K562 (cell line): ENCODE measurements around the gene PHYKPL. TPM values are rescaled to one million over a fixed set of nuclear protein-coding genes. Genes with fewer than 3 reads are reported as not detected.

Experiments
- CBX1 ChIP-seq: sonication (generic); IDR thresholded peaks from 2 replicates; pipeline ENCODE4 v1.6.1; 2016; ENCODE audit warnings: antibody characterized with exemption, low read depth, mild to moderate bottlenecking
- CCAR2 ChIP-seq: fragments of 200-400 bp; formaldehyde crosslinking; IDR thresholded peaks from 2 replicates; pipeline ENCODE4 v1.6.1; 2017; ENCODE audit warnings: mild to moderate bottlenecking, low read depth, low read length
- CHD2 ChIP-seq: IDR thresholded peaks from 2 replicates; pipeline ENCODE4 v1.6.1; 2011; ENCODE audit warnings: low read depth, low read length
- CREB3 ChIP-seq: fragments of 450-650 bp; conservative IDR thresholded peaks from 2 replicates; pipeline ENCODE4 v1.6.1; 2016; ENCODE audit warnings: missing genetic modification characterization, low read depth, mild to moderate bottlenecking, missing compliant biosample characterization, moderate library complexity
- FUS ChIP-seq: fragments of 200-400 bp; formaldehyde crosslinking; optimal IDR thresholded peaks from 2 replicates; pipeline ENCODE3; 2017; ENCODE audit warnings: low read depth, low read length
- MXD1 ChIP-seq: fragments of 250-450 bp; sonication (Bioruptor Pico); IDR thresholded peaks from 2 replicates; pipeline ENCODE4 v1.8.0; 2021; ENCODE audit warnings: borderline replicate concordance, mild to moderate bottlenecking, moderate library complexity; ENCODE audit not compliant: poor library complexity, severe bottlenecking
- RBM14 ChIP-seq: fragments of 200-400 bp; formaldehyde crosslinking; IDR thresholded peaks from 2 replicates; pipeline ENCODE4 v1.6.1; 2018; ENCODE audit warnings: low read depth, mild to moderate bottlenecking, low read length, moderate library complexity, borderline replicate concordance; ENCODE audit not compliant: insufficient read depth
- RNF219 ChIP-seq: fragments of 250-450 bp; sonication (Bioruptor Pico); IDR thresholded peaks from 2 replicates; pipeline ENCODE4 v1.5.0; 2022; ENCODE audit warnings: mild to moderate bottlenecking
- RUNX1 ChIP-seq: sonication (generic); IDR thresholded peaks from 2 replicates; pipeline ENCODE4 v1.6.1; 2016; ENCODE audit warnings: antibody characterized with exemption, low read depth
- SMC3 ChIP-seq: conservative IDR thresholded peaks from 2 replicates; pipeline ENCODE4 v1.6.1; 2011; ENCODE audit warnings: low read depth, low read length, improper control_type of control experiment; ENCODE audit not compliant: insufficient read depth
- SREBF2 ChIP-seq: sonication (generic); formaldehyde crosslinking; IDR thresholded peaks from 2 replicates; pipeline ENCODE4 v1.4.0; 2020; ENCODE audit warnings: mild to moderate bottlenecking, missing genetic modification reagents
- TEAD4 ChIP-seq, 2 experiments: sonication (generic) in 1 of 2; formaldehyde crosslinking in 1 of 2; IDR thresholded peaks; 2 replicates each; pipeline versions ENCODE4 v1.6.1 to v1.8.0; 2012 to 2022; ENCODE audit warnings: borderline replicate concordance in 1 of 2, inconsistent platforms in 1 of 2, low read length in 1 of 2, mild to moderate bottlenecking in 1 of 2, missing genetic modification reagents in 1 of 2
- ZNF395 ChIP-seq: fragments of 200-800 bp; sonication (Bioruptor generic); IDR thresholded peaks from 2 replicates; pipeline ENCODE4 v1.6.1; 2017; ENCODE audit warnings: missing genetic modification characterization, missing compliant biosample characterization
- polyA plus RNA-seq, 8 experiments: library from polyadenylated mRNA; depleted of rRNA in 4 of 8; stranded (reverse) in 5 of 8; unstranded in 3 of 8; fragments of >200 nt; fragmentation: Nextera tagmentation in 2 of 8; fragmentation: Illumina TruSeq in 1 of 8; extraction: Ambion mirVana in 2 of 8; extraction: Trizol in 1 of 8; gene quantifications; 2 replicates each; pipeline versions ENCODE4 v1.2.1 to v1.2.3, GENCODE V29; 2011 to 2014; ENCODE audit warnings: inconsistent platforms in 1 of 8, missing spikeins in 1 of 8
- total RNA-seq, 7 experiments: library from RNA; depleted of rRNA in 6 of 7; stranded (reverse); fragments of >200 nt in 6 of 7; fragmentation: Illumina TruSeq in 2 of 7; extraction: Trizol in 2 of 7; gene quantifications; 2 replicates each; pipeline versions ENCODE4 v1.2.1 to v1.2.3, GENCODE V29; 2011 to 2021; ENCODE audit warnings: low replicate concordance in 1 of 7
- TF ChIP-seq, protein P1 (sequence below): IDR thresholded peaks from 3 replicates; pipeline ENCODE4 v1.6.1; 2011; ENCODE audit warnings: borderline replicate concordance, mild to moderate bottlenecking, moderate library complexity; ENCODE audit not compliant: insufficient read length; ENCODE audit errors: extremely low read depth

The PHYKPL gene
- total and polyA plus RNA-seq, 9 of the 15 experiments (the other 6 are each of a cell fraction or from before 2014, with no cell fraction given): 4.7 to 34.7 (median 18.6) TPM

DNA sequence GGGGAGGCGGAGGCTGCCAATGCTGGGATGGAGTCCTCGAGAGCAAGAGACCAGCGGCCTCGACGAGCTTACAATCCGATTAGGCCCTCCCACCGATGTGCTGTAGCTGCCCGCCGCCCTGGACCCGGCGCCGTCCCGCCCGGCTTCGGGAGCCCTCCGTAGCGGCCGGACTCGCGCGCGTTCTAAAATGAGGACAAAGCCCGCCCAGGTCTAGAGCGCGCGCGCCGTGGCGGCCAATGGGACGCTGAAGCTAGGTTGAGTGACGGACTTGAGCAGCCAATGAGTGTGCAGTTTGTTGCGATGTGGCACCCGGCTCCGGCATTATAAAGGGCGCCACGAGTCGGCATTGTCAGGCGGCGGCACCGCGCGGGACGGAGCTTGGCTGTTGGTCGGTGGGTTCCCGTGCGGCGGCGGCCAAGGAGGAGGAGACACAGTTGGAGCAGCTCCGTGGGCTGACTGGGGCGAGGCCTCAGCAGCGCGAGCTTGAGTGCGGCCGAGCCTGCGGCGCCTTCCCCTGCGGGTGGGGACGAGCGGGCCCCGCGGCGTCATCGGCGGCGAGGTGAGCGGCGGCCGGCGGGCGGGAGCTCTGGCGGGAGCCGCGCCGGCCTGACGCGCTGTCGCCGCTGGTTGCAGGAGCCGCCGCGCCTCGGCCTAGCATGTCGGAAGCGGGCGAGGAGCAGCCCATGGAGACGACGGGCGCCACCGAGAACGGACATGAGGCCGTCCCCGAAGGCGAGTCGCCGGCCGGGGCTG lies 28.2 kb downstream of the PHYKPL start, which contains the start of gene HNRNPAB (continued):
- TF ChIP-seq CBX1: peak; percentile 95
- TF ChIP-seq RUNX1: no peak
- TF ChIP-seq, protein P1, sequence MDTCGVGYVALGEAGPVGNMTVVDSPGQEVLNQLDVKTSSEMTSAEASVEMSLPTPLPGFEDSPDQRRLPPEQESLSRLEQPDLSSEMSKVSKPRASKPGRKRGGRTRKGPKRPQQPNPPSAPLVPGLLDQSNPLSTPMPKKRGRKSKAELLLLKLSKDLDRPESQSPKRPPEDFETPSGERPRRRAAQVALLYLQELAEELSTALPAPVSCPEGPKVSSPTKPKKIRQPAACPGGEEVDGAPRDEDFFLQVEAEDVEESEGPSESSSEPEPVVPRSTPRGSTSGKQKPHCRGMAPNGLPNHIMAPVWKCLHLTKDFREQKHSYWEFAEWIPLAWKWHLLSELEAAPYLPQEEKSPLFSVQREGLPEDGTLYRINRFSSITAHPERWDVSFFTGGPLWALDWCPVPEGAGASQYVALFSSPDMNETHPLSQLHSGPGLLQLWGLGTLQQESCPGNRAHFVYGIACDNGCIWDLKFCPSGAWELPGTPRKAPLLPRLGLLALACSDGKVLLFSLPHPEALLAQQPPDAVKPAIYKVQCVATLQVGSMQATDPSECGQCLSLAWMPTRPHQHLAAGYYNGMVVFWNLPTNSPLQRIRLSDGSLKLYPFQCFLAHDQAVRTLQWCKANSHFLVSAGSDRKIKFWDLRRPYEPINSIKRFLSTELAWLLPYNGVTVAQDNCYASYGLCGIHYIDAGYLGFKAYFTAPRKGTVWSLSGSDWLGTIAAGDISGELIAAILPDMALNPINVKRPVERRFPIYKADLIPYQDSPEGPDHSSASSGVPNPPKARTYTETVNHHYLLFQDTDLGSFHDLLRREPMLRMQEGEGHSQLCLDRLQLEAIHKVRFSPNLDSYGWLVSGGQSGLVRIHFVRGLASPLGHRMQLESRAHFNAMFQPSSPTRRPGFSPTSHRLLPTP: no peak
- no peak for TF ChIP-seq CREB3
- no peak for TF ChIP-seq SMC3
- peak; percentile 69 for TF ChIP-seq FUS
- peak; percentile 32; the same call in 1 of the 2 replicates for TF ChIP-seq TEAD4 (IDR thresholded peaks at IDR 0.05; ENCODE audit: low read length)
- TF ChIP-seq TEAD4 (CRISPR knock-in tag; IDR thresholded peaks at IDR 0.05; ENCODE audit: borderline replicate concordance): no peak
- TF ChIP-seq ZNF395 (CRISPR knock-in tag): peak; percentile 92
- TF ChIP-seq CCAR2: no peak
- no peak for TF ChIP-seq RNF219
- peak; percentile 86 for TF ChIP-seq CHD2
- TF ChIP-seq RBM14: peak; percentile 86; the same call in 1 of the 2 replicates
- TF ChIP-seq MXD1 (CRISPR knock-in tag): peak; percentile 71
- no peak for TF ChIP-seq SREBF2
